ENCODE results near the gene PPP2R2C.

The PPP2R2C gene

GRCh38 chr4:6333301-6334202 is 138.9 kb downstream of the PPP2R2C start:
- in situ Hi-C loops (cut with MboI; ENCODE audit: low sequenced_read_pairs) = no loop called here

- in situ Hi-C loops (cut with MboI; ENCODE audit: low sequenced_read_pairs) = no loop called here
Observed at GRCh38 chr4:6332669-6333050, 139.8 kb downstream of the PPP2R2C start.

GRCh38 chr4:6332042-6332668 is 140.3 kb downstream of the PPP2R2C start:
- in situ Hi-C loops (cut with MboI; ENCODE audit: low sequenced_read_pairs) = no loop called here

- in situ Hi-C loops (cut with MboI; ENCODE audit: low sequenced_read_pairs) = no loop called here
Observed at GRCh38 chr4:6331468-6331867, 140.9 kb downstream of the PPP2R2C start.

- in situ Hi-C loops (cut with MboI; ENCODE audit: low sequenced_read_pairs) = no loop called here
Observed at GRCh38 chr4:6331018-6331417, 141.4 kb downstream of the PPP2R2C start.

- in situ Hi-C loops (cut with MboI; ENCODE audit: low sequenced_read_pairs) = no loop called here
Observed at GRCh38 chr4:6330384-6330767, 142.0 kb downstream of the PPP2R2C start.

- in situ Hi-C loops (cut with MboI; ENCODE audit: low sequenced_read_pairs) = no loop called here
Observed at GRCh38 chr4:6329478-6330383, 142.7 kb downstream of the PPP2R2C start.

- in situ Hi-C loops (cut with MboI; ENCODE audit: low sequenced_read_pairs) = no loop called here
Observed at GRCh38 chr4:6328526-6328925, 143.9 kb downstream of the PPP2R2C start.

GRCh38 chr4:6327220-6327917 is 145.0 kb downstream of the PPP2R2C start:
- in situ Hi-C loops (cut with MboI; ENCODE audit: low sequenced_read_pairs) = no loop called here

- in situ Hi-C loops (cut with MboI; ENCODE audit: low sequenced_read_pairs) = no loop called here
Observed at GRCh38 chr4:6326312-6327060, 145.9 kb downstream of the PPP2R2C start.

GRCh38 chr4:6325788-6326290 is 146.6 kb downstream of the PPP2R2C start:
- in situ Hi-C loops (cut with MboI; ENCODE audit: low sequenced_read_pairs) = no loop called here

GRCh38 chr4:6324999-6325787 is 147.2 kb downstream of the PPP2R2C start:
- in situ Hi-C loops (cut with MboI; ENCODE audit: low sequenced_read_pairs) = no loop called here

GRCh38 chr4:6324461-6324998 is 147.9 kb downstream of the PPP2R2C start:
- in situ Hi-C loops (cut with MboI; ENCODE audit: low sequenced_read_pairs) = no loop called here

GRCh38 chr4:6322761-6323566 is 149.4 kb downstream of the PPP2R2C start:
- in situ Hi-C loops (cut with MboI; ENCODE audit: low sequenced_read_pairs) = no loop called here

- in situ Hi-C loops (cut with MboI; ENCODE audit: low sequenced_read_pairs) = no loop called here
Observed at GRCh38 chr4:6322067-6322760, 150.2 kb downstream of the PPP2R2C start.

- in situ Hi-C loops (cut with MboI; ENCODE audit: low sequenced_read_pairs) = no loop called here
Observed at GRCh38 chr4:6321361-6321760, 151.1 kb downstream of the PPP2R2C start.

GRCh38 chr4:6320663-6321062 is 151.8 kb downstream of the PPP2R2C start:
- in situ Hi-C loops (cut with MboI; ENCODE audit: low sequenced_read_pairs) = no loop called here
